Loucy (cell line): Measurements from ENCODE around the gene RBFOX2.

Source experiments
- EZH2phosphoT487 ChIP-seq: fragments of 200-600 bp; IDR thresholded peaks from 2 replicates; pipeline ENCODE4 v1.6.1; 2018; ENCODE audit warnings: antibody characterized with exemption, mild to moderate bottlenecking, moderate library complexity, borderline replicate concordance
- TF ChIP-seq, protein P1 (sequence below): fragments of 200-600 bp; sonication (generic); conservative IDR thresholded peaks from 2 replicates; pipeline ENCODE4 v1.5.1; 2014; ENCODE audit warnings: mild to moderate bottlenecking, antibody characterized with exemption, low read length

DNA sequence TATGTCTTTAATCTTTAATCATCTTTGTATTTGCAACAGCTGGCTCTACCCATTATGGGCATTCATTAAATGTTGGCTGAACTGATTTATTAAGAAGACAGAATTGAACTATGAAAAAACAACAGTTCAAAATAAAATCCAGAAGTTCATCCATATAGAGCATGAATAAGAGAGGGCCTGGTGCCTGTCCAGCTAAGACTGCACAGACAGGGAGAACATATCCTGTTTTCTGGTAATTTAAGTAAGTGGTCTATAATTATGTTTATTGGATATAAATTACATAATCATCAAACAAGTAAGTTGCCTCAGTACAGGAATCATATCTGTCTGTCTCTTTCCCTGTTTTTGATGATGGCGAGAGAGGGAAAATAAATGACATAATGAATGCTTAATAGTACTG is 137.2 kb downstream of the RBFOX2 start:
- TF ChIP-seq, protein P1, sequence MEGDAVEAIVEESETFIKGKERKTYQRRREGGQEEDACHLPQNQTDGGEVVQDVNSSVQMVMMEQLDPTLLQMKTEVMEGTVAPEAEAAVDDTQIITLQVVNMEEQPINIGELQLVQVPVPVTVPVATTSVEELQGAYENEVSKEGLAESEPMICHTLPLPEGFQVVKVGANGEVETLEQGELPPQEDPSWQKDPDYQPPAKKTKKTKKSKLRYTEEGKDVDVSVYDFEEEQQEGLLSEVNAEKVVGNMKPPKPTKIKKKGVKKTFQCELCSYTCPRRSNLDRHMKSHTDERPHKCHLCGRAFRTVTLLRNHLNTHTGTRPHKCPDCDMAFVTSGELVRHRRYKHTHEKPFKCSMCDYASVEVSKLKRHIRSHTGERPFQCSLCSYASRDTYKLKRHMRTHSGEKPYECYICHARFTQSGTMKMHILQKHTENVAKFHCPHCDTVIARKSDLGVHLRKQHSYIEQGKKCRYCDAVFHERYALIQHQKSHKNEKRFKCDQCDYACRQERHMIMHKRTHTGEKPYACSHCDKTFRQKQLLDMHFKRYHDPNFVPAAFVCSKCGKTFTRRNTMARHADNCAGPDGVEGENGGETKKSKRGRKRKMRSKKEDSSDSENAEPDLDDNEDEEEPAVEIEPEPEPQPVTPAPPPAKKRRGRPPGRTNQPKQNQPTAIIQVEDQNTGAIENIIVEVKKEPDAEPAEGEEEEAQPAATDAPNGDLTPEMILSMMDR, result no peak
- no peak for TF ChIP-seq EZH2phosphoT487
